Progenitor cell of endocrine pancreas (in vitro differentiated cells): ENCODE results near the gene DRAM1. TPM values are rescaled to one million over a fixed set of nuclear protein-coding genes. Genes with fewer than 3 reads are reported as not detected.

Experiments used
- DNase-seq: peaks from one replicate; pipeline ENCODE4 v3.0.0; 2021; ENCODE audit warnings: low spot score; ENCODE audit not compliant: unreplicated experiment
- H3K27ac Mint-ChIP-seq: 2 replicates; pipeline ENCODE4 v1.8.0; 2021; ENCODE audit warnings: mild to moderate bottlenecking, moderate library complexity, mixed read lengths
- H3K27me3 Mint-ChIP-seq: 2 replicates; pipeline ENCODE4 v1.8.0; 2021; ENCODE audit warnings: mixed read lengths
- H3K36me3 Mint-ChIP-seq: 2 replicates; pipeline ENCODE4 v1.8.0; 2022; ENCODE audit warnings: mixed read lengths; ENCODE audit not compliant: insufficient read depth
- H3K4me1 Mint-ChIP-seq: 2 replicates; pipeline ENCODE4 v1.8.0; 2021; ENCODE audit warnings: low read depth, mixed read lengths
- H3K4me3 Mint-ChIP-seq: 2 replicates; pipeline ENCODE4 v1.8.0; 2021; ENCODE audit warnings: low read depth, mild to moderate bottlenecking, moderate library complexity, mixed read lengths
- H3K9me3 Mint-ChIP-seq: 2 replicates; pipeline ENCODE4 v1.8.0; 2021; ENCODE audit warnings: low read depth, mixed read lengths
- total RNA-seq: library from RNA; stranded (reverse); gene quantifications from 2 replicates; pipeline ENCODE4 v1.2.1, GENCODE V29; 2021
- TF ChIP-seq, protein P1 (sequence below): fragments of 200-600 bp; sonication (generic); IDR thresholded peaks from one replicate; pipeline ENCODE4 v1.5.0; 2021; ENCODE audit warnings: antibody characterized with exemption, mild to moderate bottlenecking; ENCODE audit not compliant: unreplicated experiment

DRAM1 gene
- total RNA-seq, 1 donor from 2014 or later = 3.8 TPM

DNA sequence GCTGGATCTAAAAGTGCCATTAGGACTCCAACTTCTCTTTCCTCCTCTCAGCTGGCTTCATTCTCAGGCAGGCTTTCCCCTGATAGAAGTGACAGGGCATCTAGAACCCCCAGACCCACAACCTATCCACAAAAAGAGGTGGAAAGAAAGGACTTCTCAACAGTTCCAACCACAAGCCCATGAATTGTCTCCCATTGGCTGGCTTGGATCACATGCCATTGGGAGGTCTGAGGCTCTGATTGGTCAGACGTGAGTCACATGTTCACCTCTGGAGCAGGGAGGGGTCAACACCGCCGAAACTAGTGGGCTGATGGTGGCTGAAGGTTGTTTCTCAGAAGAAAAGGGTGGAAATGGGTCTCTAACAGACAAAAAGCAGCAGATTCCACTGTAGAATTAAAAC, 47.2 kb downstream of the DRAM1 start:
- TF ChIP-seq, protein P1, sequence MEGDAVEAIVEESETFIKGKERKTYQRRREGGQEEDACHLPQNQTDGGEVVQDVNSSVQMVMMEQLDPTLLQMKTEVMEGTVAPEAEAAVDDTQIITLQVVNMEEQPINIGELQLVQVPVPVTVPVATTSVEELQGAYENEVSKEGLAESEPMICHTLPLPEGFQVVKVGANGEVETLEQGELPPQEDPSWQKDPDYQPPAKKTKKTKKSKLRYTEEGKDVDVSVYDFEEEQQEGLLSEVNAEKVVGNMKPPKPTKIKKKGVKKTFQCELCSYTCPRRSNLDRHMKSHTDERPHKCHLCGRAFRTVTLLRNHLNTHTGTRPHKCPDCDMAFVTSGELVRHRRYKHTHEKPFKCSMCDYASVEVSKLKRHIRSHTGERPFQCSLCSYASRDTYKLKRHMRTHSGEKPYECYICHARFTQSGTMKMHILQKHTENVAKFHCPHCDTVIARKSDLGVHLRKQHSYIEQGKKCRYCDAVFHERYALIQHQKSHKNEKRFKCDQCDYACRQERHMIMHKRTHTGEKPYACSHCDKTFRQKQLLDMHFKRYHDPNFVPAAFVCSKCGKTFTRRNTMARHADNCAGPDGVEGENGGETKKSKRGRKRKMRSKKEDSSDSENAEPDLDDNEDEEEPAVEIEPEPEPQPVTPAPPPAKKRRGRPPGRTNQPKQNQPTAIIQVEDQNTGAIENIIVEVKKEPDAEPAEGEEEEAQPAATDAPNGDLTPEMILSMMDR = no peak
- Mint-ChIP-seq H3K4me3 (no peak overlapping the region), H3K27me3 (no peaks in the 10 kb centered on the region), H3K9me3 (no peaks in the 10 kb centered on the region), H3K4me1 (no peaks in the 10 kb centered on the region), H3K27ac (no peak overlapping the region), H3K36me3 (no peaks in the 10 kb centered on the region)
- DNase-seq = no peak

DNA sequence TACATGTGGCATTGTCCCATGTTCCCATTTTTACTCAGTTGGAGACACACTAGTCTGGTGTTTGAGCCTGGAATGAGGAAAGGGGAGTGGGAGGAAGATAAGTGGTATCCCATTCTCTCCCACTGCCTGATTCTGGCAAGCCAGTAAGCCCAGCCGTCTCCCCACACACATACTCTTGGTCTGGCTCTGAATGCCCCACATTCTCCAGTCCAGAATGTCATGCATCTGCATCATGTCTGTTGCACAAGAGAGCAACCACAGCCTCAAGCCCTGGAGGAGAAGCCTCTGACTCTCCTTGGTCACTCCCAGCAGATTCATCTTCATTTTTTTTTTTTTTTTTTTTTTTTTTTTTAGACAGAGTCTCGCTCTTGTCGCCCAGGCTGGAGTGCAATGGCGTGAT, 48.0 kb downstream of the DRAM1 start:
- Mint-ChIP-seq H3K36me3 (no peaks in the 10 kb centered on the region), H3K9me3 (no peaks in the 10 kb centered on the region), H3K4me1 (no peaks in the 10 kb centered on the region), H3K4me3 (no peak overlapping the region), H3K27me3 (no peaks in the 10 kb centered on the region), H3K27ac (no peak overlapping the region)
- DNase-seq = no peak
- TF ChIP-seq, protein P1 = no peak

DNA sequence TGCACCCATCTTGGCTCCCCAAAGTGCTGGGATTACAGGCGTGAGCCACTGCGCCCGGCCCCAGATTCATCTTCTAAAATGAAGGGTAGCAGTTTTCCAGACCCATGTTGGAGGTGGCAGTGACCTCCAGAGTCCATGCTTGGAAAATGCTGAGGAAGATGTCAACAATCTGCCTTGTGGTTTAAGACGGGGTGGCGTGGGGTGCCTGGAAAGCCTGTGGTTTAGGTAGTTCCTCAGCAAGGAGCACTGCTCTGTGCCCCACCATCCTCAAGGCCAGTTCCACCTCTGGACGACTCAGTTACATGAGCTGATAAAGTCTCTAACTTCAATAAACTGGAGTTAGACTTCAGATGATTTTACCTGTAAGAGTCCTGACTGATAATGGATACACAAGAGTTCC, 48.6 kb downstream of the DRAM1 start:
- no peaks in the 10 kb centered on the region for H3K9me3 Mint-ChIP-seq
- H3K27me3 Mint-ChIP-seq = no peaks in the 10 kb centered on the region
- DNase-seq = no peak
- H3K27ac Mint-ChIP-seq = no peak overlapping the region
- no peaks in the 10 kb centered on the region for H3K4me1 Mint-ChIP-seq
- TF ChIP-seq, protein P1 = no peak
- H3K4me3 Mint-ChIP-seq = no peak overlapping the region
- H3K36me3 Mint-ChIP-seq = no peaks in the 10 kb centered on the region

DNA sequence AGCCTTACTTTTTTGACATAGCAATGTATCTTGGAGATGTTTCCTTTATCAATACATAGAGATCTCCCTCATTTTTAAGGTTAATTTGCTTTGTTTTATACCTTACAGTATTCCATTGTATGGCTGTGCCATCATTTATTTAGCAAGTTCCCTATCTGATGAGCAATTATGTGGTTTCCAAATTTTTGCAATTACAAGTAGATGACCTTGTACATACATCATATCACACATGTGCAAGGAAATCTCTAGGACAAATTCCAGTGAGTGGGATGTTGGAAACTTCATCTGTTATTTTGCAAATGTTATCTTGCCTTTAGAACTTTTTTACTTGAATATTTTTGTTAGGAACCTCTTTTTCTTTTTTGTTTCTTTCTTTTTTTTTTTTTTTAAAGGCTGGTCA, 49.7 kb downstream of the DRAM1 start:
- H3K4me3 Mint-ChIP-seq = no peak overlapping the region
- H3K27ac Mint-ChIP-seq = no peak overlapping the region
- TF ChIP-seq, protein P1 = no peak
- no peak for DNase-seq
- H3K36me3 Mint-ChIP-seq = no peaks in the 10 kb centered on the region
- H3K4me1 Mint-ChIP-seq = no peaks in the 10 kb centered on the region
- H3K27me3 Mint-ChIP-seq = peaks cover under 1% of the 10 kb centered on the region
- no peaks in the 10 kb centered on the region for H3K9me3 Mint-ChIP-seq

DNA sequence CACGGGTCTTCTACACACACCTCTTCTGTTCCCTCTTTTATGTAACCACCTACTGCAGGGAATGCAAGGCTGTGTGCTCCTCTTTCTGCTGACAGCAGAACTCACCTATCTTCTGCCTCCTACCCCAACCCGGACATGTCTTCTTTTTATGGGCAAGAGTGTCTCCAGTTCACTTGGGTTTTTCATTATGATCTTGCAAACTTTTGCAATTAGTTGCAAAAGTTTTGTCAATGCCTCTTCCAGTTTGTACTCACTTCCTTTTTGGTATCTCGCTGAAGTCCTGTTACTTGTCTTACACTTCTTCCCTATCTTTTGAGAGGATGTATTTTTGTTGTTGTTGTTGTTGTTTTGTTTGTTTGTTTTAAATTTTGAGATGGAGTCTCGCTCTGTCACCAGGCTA, 50.6 kb downstream of the DRAM1 start:
- no peak for DNase-seq
- no peaks in the 10 kb centered on the region for H3K36me3 Mint-ChIP-seq
- H3K27ac Mint-ChIP-seq = no peak overlapping the region
- TF ChIP-seq, protein P1 = no peak
- peaks cover 3% of the 10 kb centered on the region for H3K27me3 Mint-ChIP-seq
- no peaks in the 10 kb centered on the region for H3K4me1 Mint-ChIP-seq
- no peaks in the 10 kb centered on the region for H3K9me3 Mint-ChIP-seq
- no peak overlapping the region for H3K4me3 Mint-ChIP-seq
